ENCODE results near the gene RPS26. TPM values are rescaled to one million over a fixed set of nuclear protein-coding genes. Genes with fewer than 3 reads are reported as not detected.

Gene RPS26
- total and polyA plus RNA-seq, 2 of the 13 experiments (the other 11 are each of a cell fraction or from before 2014, with no cell fraction given) = 150 to 421 TPM

DNA sequence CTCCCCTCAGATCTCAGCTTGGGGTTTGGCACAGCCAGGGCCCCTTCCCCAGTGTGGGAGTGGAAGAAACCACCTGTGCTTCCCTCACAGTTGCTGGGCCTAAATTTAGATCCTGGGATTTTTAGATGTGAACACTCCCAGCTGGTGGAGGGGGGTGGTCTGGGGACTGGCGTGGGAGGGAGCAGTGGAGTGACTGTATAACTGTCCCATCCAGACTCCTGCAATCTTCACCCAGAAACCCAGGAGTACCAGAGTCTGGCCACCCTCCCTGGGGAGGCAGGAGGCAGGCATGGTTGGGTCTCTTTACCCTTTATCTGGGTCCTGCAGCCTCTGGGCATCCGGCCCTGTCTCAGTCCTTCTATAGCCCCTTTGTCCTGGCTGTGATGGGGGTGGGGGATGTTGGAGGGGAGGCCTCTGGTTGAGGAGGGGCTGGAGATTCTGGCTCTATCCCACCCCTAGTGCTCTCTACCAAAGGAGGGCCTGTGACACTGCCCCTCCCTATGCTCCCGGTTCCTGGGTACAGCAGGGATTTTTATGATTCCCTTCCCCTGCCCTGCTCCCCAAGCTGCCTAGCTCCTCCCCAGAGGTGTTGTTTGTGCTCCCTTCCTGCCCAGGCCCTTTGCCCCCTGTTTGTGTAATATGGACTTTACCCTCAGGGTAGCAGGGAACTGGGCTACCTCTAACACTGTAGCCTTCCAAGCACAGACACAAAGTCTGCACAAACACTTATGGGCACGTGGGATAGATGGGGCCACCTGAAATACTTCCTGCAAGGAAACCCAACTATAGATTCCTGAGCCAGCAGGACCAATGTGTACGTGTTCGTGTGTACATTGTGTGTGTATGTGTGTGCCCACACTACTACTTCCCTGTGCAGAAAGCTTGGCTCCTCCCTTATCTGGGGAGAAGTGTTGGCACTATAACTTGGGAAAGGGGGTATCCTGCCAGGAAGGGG lies 40.0 kb downstream of the RPS26 start (continued):
- peak; percentile 97 for TF ChIP-seq ZNF609 (CRISPR knock-in tag; IDR thresholded peaks at IDR 0.05; ENCODE audit: borderline replicate concordance)
- TF ChIP-seq ARID2 (CRISPR knock-in tag; IDR thresholded peaks at IDR 0.05; ENCODE audit: borderline replicate concordance) = 0 out of 2 replicates have a peak, but pooled peaks have one; percentile 73
- TF ChIP-seq ZNF407 (CRISPR knock-in tag; IDR thresholded peaks at IDR 0.05; ENCODE audit: not compliant biosample characterization) = no peak
- TF ChIP-seq KDM6A (CRISPR knock-in tag; IDR thresholded peaks at IDR 0.05; ENCODE audit: low read depth) = peak; percentile 100
- peak; percentile 87 for TF ChIP-seq THAP11 (CRISPR knock-in tag; IDR thresholded peaks at IDR 0.05)
- no peak for TF ChIP-seq CENPT (CRISPR knock-in tag; IDR thresholded peaks at IDR 0.05; ENCODE audit: low read depth)
- TF ChIP-seq REL (CRISPR knock-in tag; conservative IDR thresholded peaks at IDR 0.05) = peak; percentile 95
- TF ChIP-seq ZNF101 (CRISPR knock-in tag; IDR thresholded peaks at IDR 0.05; ENCODE audit: borderline replicate concordance, low read depth) = 0 out of 2 replicates have a peak, but pooled peaks have one; percentile 52
- TF ChIP-seq ZNF292 (CRISPR knock-in tag; IDR thresholded peaks at IDR 0.05; ENCODE audit: borderline replicate concordance, low read depth) = peak; percentile 67; the same call in 1 of the 2 replicates
